Parathyroid adenoma (tissue), 2 donors: ENCODE data around the gene ROBO1.
A peak's percentile ranks its signal among the peaks of the same experiment; 100 is the strongest.

Source experiments
- H2AFZ ChIP-seq: fragments of 300-600 bp; sonication (generic); one replicate; pipeline ENCODE4 v1.7.0; 2017; ENCODE audit warnings: antibody characterized with exemption, mild to moderate bottlenecking
- H3K27ac ChIP-seq: fragments of 300-600 bp; sonication (generic); one replicate; pipeline ENCODE4 v1.7.0; 2017
- H3K27me3 ChIP-seq: fragments of 300-600 bp; sonication (generic); one replicate; pipeline ENCODE4 v1.7.0; 2017; ENCODE audit warnings: low read length; ENCODE audit not compliant: control insufficient read depth, insufficient read depth
- H3K36me3 ChIP-seq: fragments of 300-600 bp; sonication (generic); one replicate; pipeline ENCODE4 v1.7.0; 2017; ENCODE audit warnings: low read length; ENCODE audit not compliant: control insufficient read depth, insufficient read depth
- H3K4me1 ChIP-seq: fragments of 300-600 bp; sonication (generic); one replicate; pipeline ENCODE4 v1.7.0; 2017; ENCODE audit warnings: control low read depth
- H3K4me2 ChIP-seq: fragments of 300-600 bp; sonication (generic); one replicate; pipeline ENCODE4 v1.7.0; 2017; ENCODE audit warnings: low read length
- H3K4me3 ChIP-seq: fragments of 300-600 bp; sonication (generic); one replicate; pipeline ENCODE4 v1.7.0; 2017; ENCODE audit warnings: low read depth, low read length
- H3K79me2 ChIP-seq: fragments of 300-600 bp; sonication (generic); one replicate; pipeline ENCODE4 v1.7.0; 2017; ENCODE audit warnings: control low read depth
- H3K9ac ChIP-seq: fragments of 300-600 bp; sonication (generic); one replicate; pipeline ENCODE4 v1.7.0; 2017; ENCODE audit warnings: mild to moderate bottlenecking
- H3K9me3 ChIP-seq: fragments of 300-600 bp; sonication (generic); one replicate; pipeline ENCODE4 v1.7.0; 2017; ENCODE audit warnings: low read length; ENCODE audit not compliant: control insufficient read depth
- TF ChIP-seq, protein P1 (sequence below): fragments of 300-600 bp; sonication (generic); IDR thresholded peaks from one replicate; pipeline ENCODE4 v1.7.0; 2017; ENCODE audit warnings: antibody characterized with exemption, mild to moderate bottlenecking
- donor health status: primary hyperparathyroidism.

ROBO1 gene

DNA sequence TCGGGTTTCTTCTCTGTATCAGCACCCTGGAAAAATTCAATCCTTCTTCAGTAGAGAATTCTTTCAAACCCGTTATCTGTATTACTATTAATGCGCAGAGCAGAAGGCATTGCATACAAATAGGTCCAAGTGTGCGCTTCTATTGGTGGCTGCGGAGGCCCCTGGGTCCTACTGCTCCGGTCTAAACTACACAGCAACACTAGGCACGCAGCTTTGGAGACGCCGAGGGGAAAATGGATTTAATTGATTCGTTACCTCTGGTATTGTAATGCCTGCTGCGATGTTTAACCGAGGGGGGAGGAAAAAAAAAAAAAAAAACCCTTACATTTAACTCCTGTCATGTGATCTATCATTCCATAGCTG is at the start of gene ROBO1:
Gene ROBO1, minus strand, starts transcription at position 94 of the 363 bp plus-strand sequence.
- Histone ChIP-seq H3K4me3 (peak within 1 kb of the TSS; percentile 22), H3K36me3 (no peaks in the 10 kb centered on the region), H3K4me1 (no peaks in the 10 kb centered on the region), H3K27me3 (no peaks in the 10 kb centered on the region), H2AFZ (no peak within 1 kb of the TSS), H3K9me3 (no peaks in the 10 kb centered on the region), H3K4me2 (peak within 1 kb of the TSS; percentile 42), H3K9ac (no peak within 1 kb of the TSS), H3K27ac (no peak within 1 kb of the TSS), H3K79me2 (no peaks in the 10 kb centered on the region)
- TF ChIP-seq, protein P1, sequence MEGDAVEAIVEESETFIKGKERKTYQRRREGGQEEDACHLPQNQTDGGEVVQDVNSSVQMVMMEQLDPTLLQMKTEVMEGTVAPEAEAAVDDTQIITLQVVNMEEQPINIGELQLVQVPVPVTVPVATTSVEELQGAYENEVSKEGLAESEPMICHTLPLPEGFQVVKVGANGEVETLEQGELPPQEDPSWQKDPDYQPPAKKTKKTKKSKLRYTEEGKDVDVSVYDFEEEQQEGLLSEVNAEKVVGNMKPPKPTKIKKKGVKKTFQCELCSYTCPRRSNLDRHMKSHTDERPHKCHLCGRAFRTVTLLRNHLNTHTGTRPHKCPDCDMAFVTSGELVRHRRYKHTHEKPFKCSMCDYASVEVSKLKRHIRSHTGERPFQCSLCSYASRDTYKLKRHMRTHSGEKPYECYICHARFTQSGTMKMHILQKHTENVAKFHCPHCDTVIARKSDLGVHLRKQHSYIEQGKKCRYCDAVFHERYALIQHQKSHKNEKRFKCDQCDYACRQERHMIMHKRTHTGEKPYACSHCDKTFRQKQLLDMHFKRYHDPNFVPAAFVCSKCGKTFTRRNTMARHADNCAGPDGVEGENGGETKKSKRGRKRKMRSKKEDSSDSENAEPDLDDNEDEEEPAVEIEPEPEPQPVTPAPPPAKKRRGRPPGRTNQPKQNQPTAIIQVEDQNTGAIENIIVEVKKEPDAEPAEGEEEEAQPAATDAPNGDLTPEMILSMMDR: no peak

DNA sequence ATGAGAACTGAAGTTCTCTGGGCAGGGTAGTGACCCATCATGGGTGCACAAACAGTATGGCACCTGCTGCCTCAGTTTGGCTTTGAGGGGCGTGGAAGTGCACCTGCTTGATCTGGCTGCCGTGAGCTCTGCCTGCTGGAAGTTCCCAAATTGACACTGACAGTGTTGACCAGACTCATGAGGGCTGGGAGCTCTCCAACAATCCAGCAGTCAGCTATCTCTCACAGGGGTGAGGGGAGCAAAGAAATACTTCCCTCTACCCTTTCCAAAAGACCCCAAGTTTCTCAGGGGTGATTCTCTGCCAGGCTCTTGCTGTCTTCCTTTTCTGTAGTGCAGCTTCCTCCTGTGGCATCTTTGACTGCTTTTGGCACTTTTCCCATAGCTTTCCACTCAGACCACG is 49.4 kb upstream of the ROBO1 start:
- Histone ChIP-seq H3K27ac (no peak overlapping the region), H3K9ac (no peak overlapping the region), H3K4me2 (no peak overlapping the region), H3K4me1 (no peaks in the 10 kb centered on the region), H3K36me3 (no peaks in the 10 kb centered on the region), H3K4me3 (no peak overlapping the region), H3K79me2 (no peaks in the 10 kb centered on the region), H3K27me3 (no peaks in the 10 kb centered on the region), H3K9me3 (no peaks in the 10 kb centered on the region), H2AFZ (no peak overlapping the region)
- TF ChIP-seq, protein P1: no peak

DNA sequence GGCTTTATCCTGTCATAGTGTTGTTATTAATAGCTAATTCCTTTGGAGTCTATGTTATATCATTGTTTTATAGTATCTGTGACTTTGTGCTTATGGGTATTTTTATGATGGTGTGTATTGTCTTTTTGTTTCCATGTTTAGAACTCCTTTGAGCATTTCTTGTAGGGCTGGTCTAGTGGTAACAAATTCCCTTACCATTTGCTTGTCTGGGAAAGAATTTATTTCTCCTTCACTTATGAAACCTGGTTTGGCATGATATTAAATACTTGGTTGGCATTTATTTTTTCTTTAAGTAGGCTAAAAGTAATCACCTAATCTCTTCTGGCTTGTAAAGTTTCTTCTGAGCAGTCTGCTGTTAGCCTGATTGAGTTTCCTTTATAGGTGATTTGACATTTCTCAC is 47.7 kb upstream of the ROBO1 start:
- no peak overlapping the region for H3K9ac ChIP-seq
- H3K9me3 ChIP-seq: no peaks in the 10 kb centered on the region
- H3K4me3 ChIP-seq: no peak overlapping the region
- H3K79me2 ChIP-seq: no peaks in the 10 kb centered on the region
- H2AFZ ChIP-seq: no peak overlapping the region
- H3K4me1 ChIP-seq: no peaks in the 10 kb centered on the region
- H3K27me3 ChIP-seq: no peaks in the 10 kb centered on the region
- no peaks in the 10 kb centered on the region for H3K36me3 ChIP-seq
- no peak overlapping the region for H3K4me2 ChIP-seq
- TF ChIP-seq, protein P1: no peak
- no peak overlapping the region for H3K27ac ChIP-seq

DNA sequence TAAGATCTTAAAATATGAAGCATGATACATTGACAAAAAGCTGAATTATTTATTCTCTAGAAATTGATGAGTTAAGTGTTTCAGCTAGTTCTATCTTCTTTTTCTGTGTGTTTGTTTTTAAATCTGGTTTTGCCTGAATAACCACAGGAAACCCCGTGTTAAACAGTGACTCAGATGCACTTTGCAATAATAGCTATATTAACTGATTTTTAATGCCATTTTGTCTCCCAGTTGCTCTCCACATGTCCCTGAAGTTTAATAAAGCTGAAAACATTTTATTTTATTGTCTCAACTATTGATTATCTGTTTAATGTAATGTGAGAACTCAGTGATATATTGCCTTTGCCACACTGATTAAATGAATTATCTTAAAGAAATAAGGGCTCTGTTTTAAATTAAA is 42.8 kb upstream of the ROBO1 start:
- no peak overlapping the region for H3K9ac ChIP-seq
- TF ChIP-seq, protein P1: no peak
- no peak overlapping the region for H3K27ac ChIP-seq
- H3K27me3 ChIP-seq: no peaks in the 10 kb centered on the region
- H3K4me1 ChIP-seq: no peaks in the 10 kb centered on the region
- no peaks in the 10 kb centered on the region for H3K79me2 ChIP-seq
- no peaks in the 10 kb centered on the region for H3K9me3 ChIP-seq
- no peaks in the 10 kb centered on the region for H3K36me3 ChIP-seq
- H3K4me2 ChIP-seq: no peak overlapping the region
- H3K4me3 ChIP-seq: no peak overlapping the region
- no peak overlapping the region for H2AFZ ChIP-seq

DNA sequence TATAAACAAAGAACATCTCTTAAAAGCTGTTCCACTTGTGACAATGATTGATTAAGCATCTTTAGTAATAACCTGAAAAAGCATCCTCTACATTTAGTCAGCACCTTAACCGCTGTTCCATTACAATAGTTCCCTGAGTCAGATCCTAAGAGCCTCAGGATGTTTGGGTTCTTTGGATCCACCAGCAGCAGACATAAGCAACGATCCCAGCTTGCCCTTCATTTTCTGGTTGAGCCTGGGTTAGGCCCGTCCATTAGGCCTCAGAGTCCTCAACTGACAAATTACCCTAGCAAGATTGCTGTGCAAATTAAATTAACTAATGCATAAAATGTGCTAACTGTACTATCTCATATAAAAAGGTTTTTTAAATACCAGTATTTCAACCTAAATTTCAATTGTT is 42.3 kb upstream of the ROBO1 start:
- H3K79me2 ChIP-seq: no peaks in the 10 kb centered on the region
- no peaks in the 10 kb centered on the region for H3K36me3 ChIP-seq
- H2AFZ ChIP-seq: no peak overlapping the region
- no peaks in the 10 kb centered on the region for H3K4me1 ChIP-seq
- H3K27ac ChIP-seq: no peak overlapping the region
- no peak overlapping the region for H3K9ac ChIP-seq
- TF ChIP-seq, protein P1: no peak
- no peaks in the 10 kb centered on the region for H3K27me3 ChIP-seq
- H3K4me3 ChIP-seq: no peak overlapping the region
- H3K4me2 ChIP-seq: no peak overlapping the region
- H3K9me3 ChIP-seq: no peaks in the 10 kb centered on the region
